ENCODE data around the gene FANCC.

- TF ChIP-seq CTCF (IDR thresholded peaks at IDR 0.05) (no peak), POLR2A (IDR thresholded peaks at IDR 0.05) (no peak)
Measured at GRCh38 chr9:95277509-95277908, 40.0 kb downstream of the FANCC start.
